Activated T-helper 1 cell treated with anti-CD3 and anti-CD28 coated beads, Interleukin-12 subunit alpha, Interleukin-12 subunit beta, Interleukin-2, Interleukin-4 antibody, amounts not matched to agents 30 ng/mL and 10 ng/mL and 1 ng/mL, durations not matched to agents 14 hours and 24 hours and 36 hours (primary cell): ENCODE results near the gene TCF21. TPM values are rescaled to one million over a fixed set of nuclear protein-coding genes. Genes with fewer than 3 reads are reported as not detected.

ENCODE experiments used
- DNase-seq: peaks from one replicate; pipeline ENCODE4 v3.0.0; 2021; ENCODE audit warnings: low spot score
- H3K27ac Mint-ChIP-seq: one replicate; pipeline ENCODE4 v1.8.0; 2021; ENCODE audit warnings: mild to moderate bottlenecking, mixed read lengths
- H3K27me3 Mint-ChIP-seq: one replicate; pipeline ENCODE4 v1.8.0; 2022; ENCODE audit warnings: mild to moderate bottlenecking, moderate library complexity, mixed read lengths; ENCODE audit not compliant: insufficient read depth
- H3K36me3 Mint-ChIP-seq: one replicate; pipeline ENCODE4 v1.8.0; 2021; ENCODE audit warnings: low read depth, mixed read lengths
- H3K4me1 Mint-ChIP-seq: one replicate; pipeline ENCODE4 v1.8.0; 2021; ENCODE audit warnings: low read depth, mixed read lengths
- H3K4me3 Mint-ChIP-seq: one replicate; pipeline ENCODE4 v1.8.0; 2021; ENCODE audit warnings: mild to moderate bottlenecking, moderate library complexity, mixed read lengths
- H3K9me3 Mint-ChIP-seq: one replicate; pipeline ENCODE4 v1.8.0; 2021; ENCODE audit warnings: mixed read lengths
- intact Hi-C: fragments of 100-400 bp; cut with micrococcal nuclease; formaldehyde crosslinking; loops from one replicate; pipeline ENCODE4 v1.15.1; 2024
- total RNA-seq: library from RNA; stranded (reverse); gene quantifications from 2 replicates; pipeline ENCODE4 v1.2.3, GENCODE V29; 2022

TCF21 gene
- total RNA-seq, 1 donor from 2014 or later = not detected

GRCh38 chr6:133865680-133866079 is 23.2 kb upstream of the TCF21 start:
- DNase-seq = no peak
- Mint-ChIP-seq H3K4me1 (no peaks in the 10 kb centered on the region), H3K9me3 (peaks cover 38% of the 10 kb centered on the region), H3K27ac (no peak overlapping the region), H3K36me3 (no peaks in the 10 kb centered on the region), H3K27me3 (peaks cover 2% of the 10 kb centered on the region), H3K4me3 (no peak overlapping the region)
- intact Hi-C loops = no loop called here

GRCh38 chr6:133871131-133871530 is 17.8 kb upstream of the TCF21 start:
- no peak for DNase-seq
- Mint-ChIP-seq H3K27me3 (peaks cover 4% of the 10 kb centered on the region), H3K4me3 (no peak overlapping the region), H3K27ac (no peak overlapping the region), H3K4me1 (no peaks in the 10 kb centered on the region), H3K36me3 (no peaks in the 10 kb centered on the region), H3K9me3 (no peaks in the 10 kb centered on the region)
- intact Hi-C loops = no loop called here

GRCh38 chr6:133873538-133873937 is 15.4 kb upstream of the TCF21 start:
- no peak overlapping the region for H3K27ac Mint-ChIP-seq
- H3K36me3 Mint-ChIP-seq = no peaks in the 10 kb centered on the region
- intact Hi-C loops = no loop called here
- H3K4me1 Mint-ChIP-seq = no peaks in the 10 kb centered on the region
- H3K9me3 Mint-ChIP-seq = no peaks in the 10 kb centered on the region
- H3K4me3 Mint-ChIP-seq = no peak overlapping the region
- DNase-seq = no peak
- H3K27me3 Mint-ChIP-seq = peaks cover 8% of the 10 kb centered on the region

GRCh38 chr6:133877116-133877515 is 11.8 kb upstream of the TCF21 start:
- Mint-ChIP-seq H3K27me3 (peaks cover 17% of the 10 kb centered on the region), H3K27ac (no peak overlapping the region), H3K4me3 (no peak overlapping the region), H3K36me3 (no peaks in the 10 kb centered on the region), H3K4me1 (no peaks in the 10 kb centered on the region), H3K9me3 (no peaks in the 10 kb centered on the region)
- DNase-seq = no peak
- intact Hi-C loops = no loop called here

- Mint-ChIP-seq H3K9me3 (no peaks in the 10 kb centered on the region), H3K4me3 (no peak overlapping the region), H3K4me1 (no peaks in the 10 kb centered on the region), H3K27ac (no peak overlapping the region), H3K36me3 (no peaks in the 10 kb centered on the region), H3K27me3 (peaks cover 33% of the 10 kb centered on the region)
- no peak for DNase-seq
- intact Hi-C loops = no loop called here
Measured at GRCh38 chr6:133880006-133880405, 8.9 kb upstream of the TCF21 start.

- Mint-ChIP-seq H3K36me3 (no peaks in the 10 kb centered on the region), H3K4me1 (no peaks in the 10 kb centered on the region), H3K9me3 (no peaks in the 10 kb centered on the region), H3K27me3 (peaks cover 41% of the 10 kb centered on the region), H3K4me3 (no peak overlapping the region), H3K27ac (no peak overlapping the region)
- DNase-seq = no peak
- intact Hi-C loops = no loop called here
Measured at GRCh38 chr6:133880896-133881295, 8.0 kb upstream of the TCF21 start.

GRCh38 chr6:133886104-133886775 is 2.7 kb upstream of the TCF21 start:
- no peaks in the 10 kb centered on the region for H3K36me3 Mint-ChIP-seq
- intact Hi-C loops = no loop called here
- no peak overlapping the region for H3K4me3 Mint-ChIP-seq
- peaks cover 17% of the 10 kb centered on the region for H3K4me1 Mint-ChIP-seq
- H3K27ac Mint-ChIP-seq = no peak overlapping the region
- DNase-seq = no peak
- H3K9me3 Mint-ChIP-seq = no peaks in the 10 kb centered on the region
- H3K27me3 Mint-ChIP-seq = peaks cover 71% of the 10 kb centered on the region

GRCh38 chr6:133887156-133887879 is 1.6 kb upstream of the TCF21 start:
- Mint-ChIP-seq H3K4me1 (peaks cover 18% of the 10 kb centered on the region), H3K36me3 (no peaks in the 10 kb centered on the region), H3K27ac (no peak overlapping the region), H3K9me3 (no peaks in the 10 kb centered on the region), H3K27me3 (peaks cover 78% of the 10 kb centered on the region), H3K4me3 (no peak overlapping the region)
- DNase-seq = no peak
- intact Hi-C loops = no loop called here

- no peak overlapping the region for H3K4me3 Mint-ChIP-seq
- H3K27me3 Mint-ChIP-seq = peaks cover 81% of the 10 kb centered on the region
- no peak overlapping the region for H3K27ac Mint-ChIP-seq
- H3K4me1 Mint-ChIP-seq = peaks cover 18% of the 10 kb centered on the region
- no peak for DNase-seq
- no peaks in the 10 kb centered on the region for H3K36me3 Mint-ChIP-seq
- intact Hi-C loops = loop anchor here (1.0 kb wide), 1 partner anchor 32 kb away; no protein-coding TSS in a partner anchor
- H3K9me3 Mint-ChIP-seq = no peaks in the 10 kb centered on the region
Measured at GRCh38 chr6:133887880-133888230, 1.1 kb upstream of the TCF21 start.

- intact Hi-C loops = loop anchor here (2.0 kb wide), 1 partner anchor 647 kb away; no protein-coding TSS in a partner anchor
- H3K27ac Mint-ChIP-seq = peak overlapping the region; percentile 2
- no peaks in the 10 kb centered on the region for H3K9me3 Mint-ChIP-seq
- peak overlapping the region; percentile 12 for H3K4me3 Mint-ChIP-seq
- peaks cover 86% of the 10 kb centered on the region for H3K27me3 Mint-ChIP-seq
- H3K4me1 Mint-ChIP-seq = peaks cover 18% of the 10 kb centered on the region
- no peaks in the 10 kb centered on the region for H3K36me3 Mint-ChIP-seq
- DNase-seq = no peak
Measured at GRCh38 chr6:133889557-133890403, 867 bp downstream of the TCF21 start.

GRCh38 chr6:133890711-133891148 is 1.8 kb downstream of the TCF21 start:
- no peak overlapping the region for H3K27ac Mint-ChIP-seq
- H3K4me1 Mint-ChIP-seq = peaks cover 18% of the 10 kb centered on the region
- H3K27me3 Mint-ChIP-seq = peaks cover 86% of the 10 kb centered on the region
- H3K36me3 Mint-ChIP-seq = no peaks in the 10 kb centered on the region
- peak overlapping the region; percentile 76 for H3K4me3 Mint-ChIP-seq
- no peak for DNase-seq
- intact Hi-C loops = loop anchor here (1.0 to 2.0 kb wide), 2 partner anchors 36 to 648 kb away; no protein-coding TSS in a partner anchor
- no peaks in the 10 kb centered on the region for H3K9me3 Mint-ChIP-seq

GRCh38 chr6:133891149-133891926 is 2.4 kb downstream of the TCF21 start:
- no peaks in the 10 kb centered on the region for H3K36me3 Mint-ChIP-seq
- peak overlapping the region; percentile 76 for H3K4me3 Mint-ChIP-seq
- intact Hi-C loops = loop anchor here (1.0 to 2.0 kb wide), 2 partner anchors 37 to 649 kb away; no protein-coding TSS in a partner anchor
- H3K4me1 Mint-ChIP-seq = peaks cover 18% of the 10 kb centered on the region
- H3K27me3 Mint-ChIP-seq = peaks cover 85% of the 10 kb centered on the region
- no peaks in the 10 kb centered on the region for H3K9me3 Mint-ChIP-seq
- DNase-seq = no peak
- H3K27ac Mint-ChIP-seq = peak overlapping the region; percentile 16
